H1 (cell line): Measurements from ENCODE around the gene KLK4. TPM values are rescaled to one million over a fixed set of nuclear protein-coding genes. Genes with fewer than 3 reads are reported as not detected.

ENCODE experiments used
- ATF3 ChIP-seq: IDR thresholded peaks from 2 replicates; pipeline ENCODE4 v1.6.1; 2011; ENCODE audit warnings: low read depth, mild to moderate bottlenecking, low read length; ENCODE audit not compliant: insufficient read depth
- BCL11A ChIP-seq, 2 experiments: IDR thresholded peaks; one replicate each; pipeline ENCODE4 v1.6.1; 2011; ENCODE audit warnings: low read depth in 2 of 2, low read length in 2 of 2, mild to moderate bottlenecking in 2 of 2
- BRCA1 ChIP-seq: IDR thresholded peaks from 2 replicates; pipeline ENCODE4 v1.6.1; 2012; ENCODE audit warnings: low read depth, low read length, improper control_type of control experiment
- CHD7 ChIP-seq: fragments of 300-600 bp; sonication (generic); IDR thresholded peaks from 2 replicates; pipeline ENCODE4 v1.7.1; 2012; ENCODE audit warnings: low read length, moderate library complexity, mild to moderate bottlenecking, inconsistent platforms; ENCODE audit not compliant: insufficient replicate concordance
- CTBP2 ChIP-seq: IDR thresholded peaks from 2 replicates; pipeline ENCODE4 v1.7.0; 2011; ENCODE audit warnings: borderline replicate concordance, mild to moderate bottlenecking, moderate library complexity, mixed read lengths, low read length; ENCODE audit not compliant: insufficient read depth, insufficient read length
- E2F6 ChIP-seq: IDR thresholded peaks from 2 replicates; pipeline ENCODE4 v1.6.1; 2012; ENCODE audit warnings: inconsistent platforms
- JUND ChIP-seq: IDR thresholded peaks from 2 replicates; pipeline ENCODE4 v1.6.1; 2011; ENCODE audit warnings: mild to moderate bottlenecking, improper control_type of control experiment, low read length
- polyA plus RNA-seq, 7 experiments: library from polyadenylated mRNA; depleted of rRNA in 3 of 7; stranded (reverse) in 5 of 7; unstranded in 2 of 7; fragments of >200 nt in 5 of 7; fragments of 200-250 nt in 2 of 7; gene quantifications; 1 replicate in 5 of 7; 2 replicates in 1 of 7; 4 replicates in 1 of 7; pipeline versions ENCODE4 v1.2.1 to v1.2.3, GENCODE V29; 2011 to 2013; ENCODE audit warnings: missing spikeins in 2 of 7, mixed read lengths in 2 of 7
- total RNA-seq: library from RNA; stranded (reverse); fragmentation: NEBNext Ultra II Directional; extraction: Animal tissue kit (Norgen Biotek cat#: 25700); gene quantifications from 2 replicates; pipeline ENCODE4 v1.2.1, GENCODE V29; 2021

Gene KLK4
- total and polyA plus RNA-seq, 2 of the 8 experiments (the other 6 are each of a cell fraction or from before 2014, with no cell fraction given): 0.44 TPM; not detected in 1

GRCh38 chr19:50878851-50879250 lies 32.3 kb downstream of the KLK4 start (continued):
- no peak for TF ChIP-seq CHD7
- TF ChIP-seq BCL11A (IDR thresholded peaks at IDR 0.05; ENCODE audit: low read depth in 2 of 2, low read length in 2 of 2): no peak
- no peak for TF ChIP-seq ATF3
- TF ChIP-seq BRCA1: no peak
- no peak for TF ChIP-seq E2F6
- TF ChIP-seq CTBP2: no peak
- no peak for TF ChIP-seq JUND
